Measurements from ENCODE around the gene RHBG.

- TF ChIP-seq BACH2 (CRISPR knock-in tag; IDR thresholded peaks at IDR 0.05; ENCODE audit: borderline replicate concordance) (no peak), ARNTL (CRISPR knock-in tag; IDR thresholded peaks at IDR 0.05; ENCODE audit: borderline replicate concordance, low read depth) (no peak), RARB (CRISPR knock-in tag; IDR thresholded peaks at IDR 0.05) (no peak), ZFP30 (CRISPR knock-in tag; IDR thresholded peaks at IDR 0.05) (no peak), ZFP3 (CRISPR knock-in tag; IDR thresholded peaks at IDR 0.05) (no peak), ZNF8 (CRISPR knock-in tag; IDR thresholded peaks at IDR 0.05) (no peak), TSHZ2 (CRISPR knock-in tag; IDR thresholded peaks at IDR 0.05) (no peak), POU6F1 (CRISPR knock-in tag; IDR thresholded peaks at IDR 0.05; ENCODE audit: borderline replicate concordance, low read depth) (no peak), PATZ1 (CRISPR knock-in tag; IDR thresholded peaks at IDR 0.05; ENCODE audit: borderline replicate concordance) (no peak), ZNF70 (CRISPR knock-in tag; IDR thresholded peaks at IDR 0.05) (no peak), CREB5 (CRISPR knock-in tag; IDR thresholded peaks at IDR 0.05; ENCODE audit: low read depth) (no peak), CSDC2 (CRISPR knock-in tag; IDR thresholded peaks at IDR 0.05) (no peak), TOX (CRISPR knock-in tag; IDR thresholded peaks at IDR 0.05; ENCODE audit: borderline replicate concordance) (no peak)
Measured at GRCh38 chr1:156410238-156410637, 41.2 kb downstream of the RHBG start.

Data from SK-N-SH treated with all-trans-retinoic acid at 6 μM for 48 hours (cell line).